ENCODE measurements around the gene MAPKAPK3.
A peak's percentile ranks its signal among the peaks of the same experiment; 100 is the strongest.

MAPKAPK3 gene

DNA sequence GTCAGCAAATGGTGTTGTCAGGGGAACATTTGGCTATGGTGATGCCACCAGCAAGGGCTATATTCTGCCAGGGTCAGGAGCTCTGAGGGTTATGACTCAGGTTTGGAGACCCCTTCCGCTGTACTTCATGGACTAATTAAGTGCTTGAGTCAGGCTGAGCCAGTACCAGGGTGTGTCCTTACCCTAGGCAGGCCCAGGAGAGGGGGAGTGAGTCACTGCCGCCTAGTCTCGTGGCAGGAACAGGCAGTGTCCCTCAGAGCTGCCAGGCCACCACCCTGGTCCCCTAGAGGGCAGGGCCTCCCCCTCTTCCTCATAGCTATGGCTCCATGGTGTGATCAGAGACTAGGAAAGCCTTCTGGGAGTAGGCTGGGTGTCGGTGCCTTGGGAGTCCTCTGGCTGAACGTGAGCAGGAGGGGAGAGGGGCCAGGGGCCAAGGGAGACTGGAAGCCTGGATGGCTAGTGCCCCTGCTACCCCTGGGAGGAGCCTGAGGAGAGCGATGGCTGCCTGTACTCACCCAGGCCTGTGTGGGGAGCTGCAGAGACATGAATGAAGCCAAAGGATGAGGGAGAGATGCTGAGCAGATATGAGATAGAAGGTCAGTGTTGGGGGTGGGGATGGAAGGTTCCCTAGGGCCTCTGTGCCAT, 10.6 kb downstream of the MAPKAPK3 start:
- peak; percentile 97 for DNase-seq (ENCODE audit: low spot score)

DNA sequence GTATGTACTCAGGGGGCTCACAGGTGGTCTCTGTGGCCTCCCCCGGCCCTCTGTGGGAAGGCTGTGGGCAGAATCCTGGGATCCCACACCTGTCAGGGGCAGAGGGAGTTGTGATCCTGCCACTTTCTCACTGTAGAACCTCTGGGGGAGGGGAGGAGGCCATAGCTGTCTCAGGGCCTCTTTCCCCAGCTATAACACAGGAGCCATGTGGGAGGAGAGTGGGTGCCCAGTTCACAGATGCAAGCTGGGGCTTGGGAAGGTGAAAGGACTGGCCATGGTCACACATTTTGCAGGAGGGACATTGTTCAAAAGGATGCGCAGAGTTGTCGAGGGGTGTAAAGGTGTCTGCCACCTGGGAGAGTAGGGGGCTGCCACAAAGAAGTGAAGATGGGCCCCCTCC, 11.7 kb downstream of the MAPKAPK3 start:
- no peak for DNase-seq (ENCODE audit: low spot score)

DNA sequence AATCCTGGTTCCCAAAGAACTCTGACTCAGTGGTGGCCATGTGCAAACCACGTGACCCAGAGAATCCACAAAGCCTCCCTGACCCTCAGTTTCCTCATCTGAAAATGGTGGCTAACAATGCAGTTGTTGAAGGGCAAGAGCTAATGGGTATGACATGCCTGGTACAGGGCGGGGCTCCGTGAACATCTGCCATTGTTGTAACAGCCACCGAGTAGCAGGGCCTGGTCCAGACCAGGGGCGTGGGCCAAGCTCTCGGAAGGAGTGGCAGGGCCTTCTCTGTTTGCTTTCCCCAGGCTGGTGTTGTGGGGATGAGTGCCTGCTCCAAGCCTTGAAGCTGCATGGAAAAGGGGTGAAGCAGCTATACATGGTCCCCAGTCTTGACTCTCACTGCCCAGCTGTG, 13.4 kb downstream of the MAPKAPK3 start:
- peak; percentile 44 for DNase-seq (ENCODE audit: low spot score)

DNA sequence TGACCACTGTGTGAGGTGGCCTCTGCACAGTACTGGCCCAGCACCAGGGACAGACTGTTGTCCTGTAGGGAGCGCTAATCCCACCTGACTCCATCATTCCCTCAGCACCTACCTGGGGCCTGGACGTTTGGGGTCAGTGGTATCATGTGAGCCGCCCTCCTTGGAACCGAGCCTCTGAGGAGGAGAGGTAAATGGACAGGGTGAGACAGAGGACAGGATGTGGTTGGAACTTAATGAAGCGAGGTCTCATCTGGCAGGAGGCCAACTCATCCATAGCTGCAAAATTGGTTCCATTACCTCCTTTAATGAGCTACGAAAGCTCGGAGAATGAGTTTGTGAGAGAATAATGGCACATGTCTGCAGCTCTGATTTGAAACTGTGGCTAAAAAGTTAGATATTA, 13.9 kb downstream of the MAPKAPK3 start:
- DNase-seq (ENCODE audit: low spot score): peak; percentile 55

DNA sequence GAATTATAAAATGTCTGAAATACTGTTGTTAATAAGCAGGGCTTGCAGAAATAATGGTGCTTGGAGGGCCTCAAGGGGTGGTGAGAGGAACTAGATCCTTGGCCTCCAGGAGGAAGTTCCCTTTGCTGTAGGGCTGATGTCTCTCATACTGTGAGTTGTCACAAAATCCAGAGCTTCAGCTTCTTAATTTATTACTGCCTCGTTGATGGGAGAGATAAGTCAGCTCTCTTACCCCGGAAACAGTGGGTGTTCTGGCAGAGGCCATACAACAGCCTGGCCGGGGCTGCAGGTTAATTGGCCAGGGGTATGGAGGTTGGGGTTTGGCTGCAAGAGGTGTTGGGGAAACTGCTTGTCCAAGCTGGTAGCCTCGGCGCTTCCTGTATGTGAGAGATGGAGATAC, 15.5 kb downstream of the MAPKAPK3 start:
- DNase-seq (ENCODE audit: low spot score): no peak

- no peak for DNase-seq (ENCODE audit: low spot score)
These were observed 16.4 kb downstream of the MAPKAPK3 start for GRCh38 chr3:50633230-50633790.

DNA sequence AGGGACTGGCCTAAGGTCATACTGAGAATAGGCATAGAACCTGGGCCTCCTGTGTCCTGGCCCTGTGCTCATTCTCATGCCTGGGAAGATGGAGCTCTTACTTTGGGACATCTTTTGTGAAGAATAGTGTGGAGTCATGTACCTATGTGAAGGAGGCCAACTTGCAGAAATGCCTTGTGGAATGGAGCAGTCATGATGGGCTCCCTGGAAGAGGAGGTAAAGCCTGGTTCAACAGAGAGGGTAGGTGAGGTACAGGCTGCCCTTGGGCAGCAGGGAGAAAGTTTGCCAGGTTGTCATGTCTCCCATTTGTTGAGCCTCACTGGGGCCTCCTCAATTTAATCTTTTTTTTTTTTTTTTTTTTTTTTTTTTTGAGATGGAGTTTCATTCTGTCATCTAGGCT, 18.1 kb downstream of the MAPKAPK3 start:
- no peak for DNase-seq (ENCODE audit: low spot score)

GRCh38 chr3:50637011-50637410, 20.1 kb downstream of the MAPKAPK3 start:
- DNase-seq (ENCODE audit: low spot score): no peak

DNA sequence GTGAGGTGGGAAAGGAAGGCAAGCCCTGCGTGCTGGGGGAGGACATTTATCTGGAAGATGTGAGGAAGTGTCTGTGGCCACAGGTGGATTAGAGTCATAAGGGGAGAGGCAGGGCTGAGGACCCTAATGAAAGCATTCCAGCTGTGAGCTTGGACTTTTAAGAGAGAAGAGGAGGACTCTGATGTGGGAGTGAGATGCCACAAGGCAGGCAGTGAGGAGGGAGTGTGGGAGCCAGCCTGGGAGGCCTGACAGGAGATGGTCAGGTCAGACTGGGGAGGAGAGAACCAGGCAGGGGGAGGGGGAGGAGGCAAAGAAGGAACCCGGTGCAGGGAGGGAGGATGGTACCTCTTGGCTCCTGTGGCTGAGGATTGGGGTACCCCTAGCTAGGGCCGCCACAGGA, 21.0 kb downstream of the MAPKAPK3 start:
- DNase-seq (ENCODE audit: low spot score): no peak

GRCh38 chr3:50639055-50639494, 22.1 kb downstream of the MAPKAPK3 start:
- DNase-seq (ENCODE audit: low spot score): peak; percentile 66

- DNase-seq (ENCODE audit: low spot score): no peak
These were observed 25.4 kb downstream of the MAPKAPK3 start for GRCh38 chr3:50642382-50642781.

DNA sequence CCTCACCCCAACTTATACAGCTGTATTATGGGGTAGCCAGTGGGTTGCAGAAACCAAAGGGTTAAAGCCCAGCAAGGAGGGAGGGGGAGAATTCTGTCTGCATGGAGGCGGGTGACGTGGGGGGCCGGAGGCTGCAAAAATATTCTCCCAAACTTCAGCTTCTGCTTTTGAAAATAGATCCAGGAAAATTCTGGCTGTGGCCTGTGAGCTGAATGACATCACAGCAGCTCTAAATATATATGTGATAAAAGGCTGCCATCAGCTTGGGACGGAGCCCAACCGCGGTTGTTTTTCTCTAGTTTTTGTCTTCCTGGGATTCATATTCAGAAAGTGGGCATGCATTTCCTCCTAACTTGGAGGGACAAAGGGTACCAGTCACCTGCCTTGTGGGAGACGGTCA, 27.6 kb downstream of the MAPKAPK3 start:
- DNase-seq (ENCODE audit: low spot score): no peak

DNA sequence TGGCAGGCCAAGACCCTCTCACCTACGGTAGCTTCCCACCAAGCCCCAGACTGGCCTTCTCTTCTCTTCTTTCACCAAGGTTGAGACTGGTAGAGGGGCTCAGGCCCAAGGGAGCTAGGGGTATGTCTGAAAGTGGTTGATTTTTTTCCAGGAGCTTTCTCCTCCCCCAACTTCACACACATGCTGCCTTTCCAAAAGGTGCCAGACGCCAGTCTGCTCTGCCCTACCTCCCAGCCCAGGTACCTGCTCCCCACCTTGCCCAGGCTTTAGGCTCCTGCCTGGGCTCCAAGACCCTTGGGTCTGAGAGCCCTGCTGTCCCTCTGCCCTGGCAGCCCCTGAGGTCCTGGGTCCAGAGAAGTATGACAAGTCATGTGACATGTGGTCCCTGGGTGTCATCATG, 28.4 kb downstream of the MAPKAPK3 start:
- no peak for DNase-seq (ENCODE audit: low spot score)

DNA sequence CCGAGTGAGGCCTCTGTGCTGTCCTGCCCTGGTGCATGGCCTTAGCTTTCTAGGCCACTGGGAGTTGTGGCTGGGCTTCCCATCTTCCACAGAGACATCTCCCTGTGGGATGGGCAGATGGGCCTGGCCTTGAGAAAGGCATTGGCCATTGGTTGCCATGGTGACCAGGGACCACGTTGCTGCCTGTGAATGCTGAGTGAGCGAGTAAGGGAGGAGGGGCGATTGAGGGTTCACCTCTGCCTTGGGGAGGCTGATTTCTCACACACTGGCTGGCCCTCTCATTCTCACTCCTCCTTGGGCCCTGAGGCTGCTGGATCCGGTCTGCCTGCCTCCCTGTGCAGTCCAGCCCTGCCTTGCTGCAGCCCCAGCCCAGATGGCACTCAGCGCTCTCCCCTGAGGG, 31.4 kb downstream of the MAPKAPK3 start:
- no peak for DNase-seq (ENCODE audit: low spot score)

- no peak for DNase-seq (ENCODE audit: low spot score)
These were observed 32.0 kb downstream of the MAPKAPK3 start for GRCh38 chr3:50648944-50649343.

DNA sequence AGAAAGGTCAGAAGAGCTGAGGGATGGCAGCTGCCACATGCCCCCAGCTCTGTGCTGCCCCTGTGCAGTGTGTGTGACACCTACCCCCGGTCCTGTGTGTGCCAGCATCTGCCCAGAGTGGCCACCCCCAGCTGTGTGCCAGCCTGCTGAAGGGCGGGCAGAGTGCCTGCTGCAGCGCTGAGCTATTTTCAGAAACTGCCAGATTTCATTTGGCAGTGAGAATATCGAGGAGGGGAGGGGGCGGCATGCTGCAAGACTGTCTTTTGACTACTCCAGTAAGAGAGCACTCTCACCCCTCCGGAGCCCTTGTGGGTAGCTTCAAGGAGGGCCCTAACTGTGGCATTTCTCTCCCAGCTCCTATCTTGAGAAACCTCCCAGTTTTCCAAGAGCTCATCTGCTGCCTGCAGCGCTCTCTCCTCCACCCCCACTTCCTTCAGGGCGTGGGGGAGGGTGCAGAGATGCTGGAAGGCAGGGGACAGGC, 32.5 kb downstream of the MAPKAPK3 start:
- DNase-seq (ENCODE audit: low spot score): no peak

DNA sequence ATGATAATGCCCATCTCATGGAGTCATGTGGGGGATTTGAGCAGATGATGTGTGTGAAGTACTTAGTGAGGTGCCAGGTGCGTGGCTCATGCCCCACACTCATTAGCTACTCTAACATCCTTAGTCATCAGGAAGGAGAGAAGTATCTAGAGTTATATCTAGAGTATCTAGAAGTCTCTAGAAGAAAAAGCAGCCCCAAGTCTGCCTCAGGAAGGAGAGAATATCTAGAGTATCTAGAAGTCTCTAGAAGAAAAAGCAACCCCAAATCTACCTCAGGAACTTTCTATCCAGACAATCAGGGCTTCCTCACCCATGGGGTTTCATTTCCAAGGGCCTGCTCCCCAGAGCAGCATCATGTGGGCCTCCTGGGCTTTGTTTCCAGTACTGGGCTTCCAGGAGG, 33.1 kb downstream of the MAPKAPK3 start:
- no peak for DNase-seq (ENCODE audit: low spot score)

DNA sequence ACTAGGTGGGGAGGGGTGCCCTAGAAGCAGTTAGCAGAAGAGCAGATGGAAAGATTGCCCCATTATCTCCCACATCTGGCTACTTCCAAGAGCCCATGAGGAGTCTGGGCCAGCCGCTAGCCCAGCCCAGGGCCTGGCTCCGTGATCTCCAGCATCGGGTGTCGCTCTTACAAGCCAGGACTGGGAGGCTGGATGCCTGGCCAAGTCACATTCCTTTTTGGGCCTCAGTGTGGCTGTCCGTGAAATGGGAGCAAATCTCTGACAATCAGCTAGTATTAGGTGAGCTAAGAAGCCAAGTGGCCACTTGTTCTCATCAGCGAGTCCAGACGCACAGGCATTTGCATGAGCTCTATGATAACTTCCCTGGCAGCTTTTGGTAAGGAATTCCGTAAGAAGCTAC, 34.5 kb downstream of the MAPKAPK3 start:
- no peak for DNase-seq (ENCODE audit: low spot score)

- no peak for DNase-seq (ENCODE audit: low spot score)
These were observed 35.1 kb downstream of the MAPKAPK3 start for GRCh38 chr3:50651920-50652529.

GRCh38 chr3:50652709-50653108, 35.8 kb downstream of the MAPKAPK3 start:
- DNase-seq (ENCODE audit: low spot score): peak; percentile 57

DNA sequence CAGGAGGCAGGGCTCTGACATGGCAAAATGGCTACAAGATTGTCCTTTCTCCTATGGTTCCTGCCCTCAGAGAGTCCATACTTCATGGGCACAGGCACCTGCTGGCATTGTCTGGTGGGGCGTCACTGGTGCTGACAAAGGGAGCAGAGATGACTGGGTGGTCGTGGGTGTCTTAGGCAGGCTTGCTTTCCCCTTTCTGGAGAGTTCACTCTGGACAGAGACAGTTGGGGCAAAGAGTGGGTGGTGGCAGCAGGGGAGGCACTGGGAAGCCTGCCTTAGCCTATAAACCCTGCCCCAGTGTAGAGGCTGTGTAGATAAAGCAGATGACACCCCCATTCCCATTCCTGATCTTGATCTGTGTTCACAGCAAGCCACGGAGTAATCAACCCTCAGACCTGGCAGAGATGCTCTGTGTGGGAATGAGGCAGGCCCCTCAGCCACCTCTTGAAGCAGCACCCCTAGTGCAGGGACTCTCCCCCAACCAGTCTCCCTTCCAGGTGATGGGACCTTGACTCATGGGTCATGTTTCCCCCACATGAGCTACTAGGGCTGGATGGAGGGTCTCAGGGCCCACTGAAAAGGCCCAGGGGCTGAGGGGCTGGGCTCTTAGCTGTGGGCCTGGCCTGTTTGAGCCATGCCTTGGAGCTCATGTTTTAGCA, 37.1 kb downstream of the MAPKAPK3 start:
- DNase-seq (ENCODE audit: low spot score): no peak

GRCh38 chr3:50655009-50655830, 38.3 kb downstream of the MAPKAPK3 start:
- no peak for DNase-seq (ENCODE audit: low spot score)

All from SW480 (cell line).